Measurements from ENCODE around the gene FOXD4L5.
"Not testable (repeated sequence)": the region's sequence is repeated elsewhere in the genome, so short reads cannot be mapped to it uniquely, and the experiment has no call there.

- not testable (repeated sequence) for TF ChIP-seq CTCF (conservative IDR thresholded peaks at IDR 0.05); EZH2 (IDR thresholded peaks at IDR 0.05; ENCODE audit: low read depth)
These were observed 1.1 kb downstream of the FOXD4L5 start for GRCh38 chr9:65283943-65284342.

Measured in PC-9 (cell line).